B cell (primary cell): ENCODE measurements around the gene IL1RL2. TPM values are rescaled to one million over a fixed set of nuclear protein-coding genes. Genes with fewer than 3 reads are reported as not detected.

Experiments
- ATAC-seq: fragments of 200-7000 bp; cut with Tn5 transposase; one replicate; pipeline ENCODE4 v1.10.0; 2021; ENCODE audit warnings: low read depth, mild to moderate bottlenecking, moderate number of reproducible peaks, moderate library complexity
- CTCF ChIA-PET: fragments of 350-600 bp; sonication (Branson Sonifier 250); formaldehyde crosslinking; loops from one replicate; lab custom pipeline; 2021; ENCODE audit warnings: antibody characterized with exemption, inconsistent platforms; lab: Charles Lee
- POLR2A ChIA-PET: fragments of 350-600 bp; sonication (Branson Sonifier 250); formaldehyde crosslinking; loops from one replicate; lab custom pipeline; 2021; ENCODE audit warnings: antibody characterized with exemption; lab: Charles Lee
- DNase-seq: peaks from one replicate; pipeline ENCODE4 v3.0.0; 2013
- H2AFZ ChIP-seq: 2 replicates; pipeline ENCODE4 v1.6.1; 2012; ENCODE audit warnings: mild to moderate bottlenecking, low read depth, low read length; ENCODE audit not compliant: insufficient read depth, poor library complexity, severe bottlenecking
- H3K27ac ChIP-seq, 2 donors: 1 replicate in 1 of 2; 2 replicates in 1 of 2; pipeline ENCODE4 v1.5.1; 2012 to 2013; ENCODE audit warnings: low read length in 2 of 2, mild to moderate bottlenecking in 2 of 2, moderate library complexity in 1 of 2
- H3K27me3 ChIP-seq, 4 experiments: fragments of 200-600 bp in 1 of 4; sonication (generic) in 1 of 4; replicated peaks in 1 of 4; 1 replicate in 2 of 4; 2 replicates in 2 of 4; pipeline versions ENCODE4 v1.6.1 to v1.7.0; 2013 to 2016; ENCODE audit warnings: low read length in 3 of 4, mild to moderate bottlenecking in 2 of 4, mixed read lengths in 1 of 4, moderate library complexity in 1 of 4; ENCODE audit not compliant: insufficient read depth in 4 of 4, control insufficient read depth in 3 of 4; ENCODE audit errors: control extremely low read depth in 1 of 4
- H3K36me3 ChIP-seq, 2 experiments: replicated peaks in 1 of 2; 1 replicate in 1 of 2; 2 replicates in 1 of 2; pipeline versions ENCODE4 v1.6.1 to v1.7.1; 2013; ENCODE audit warnings: low read length in 1 of 2; ENCODE audit not compliant: insufficient read depth in 2 of 2, control insufficient read depth in 1 of 2; ENCODE audit errors: control extremely low read depth in 1 of 2, extremely low read depth in 1 of 2
- H3K4me1 ChIP-seq, 2 donors: fragments of 200-600 bp in 1 of 2; sonication (generic) in 1 of 2; 1 replicate in 1 of 2; 2 replicates in 1 of 2; pipeline versions ENCODE4 v1.5.1 to v1.6.1; 2013 to 2017; ENCODE audit warnings: low read length in 2 of 2; ENCODE audit not compliant: control insufficient read depth in 2 of 2, insufficient read depth in 2 of 2
- H3K4me2 ChIP-seq: replicated peaks from 2 replicates; pipeline ENCODE3; 2012; ENCODE audit warnings: mild to moderate bottlenecking, low read depth, low read length; ENCODE audit not compliant: poor library complexity, severe bottlenecking
- H3K4me3 ChIP-seq, 5 experiments: fragments of 200-600 bp in 1 of 5; sonication (generic) in 1 of 5; 1 replicate in 3 of 5; 2 replicates in 2 of 5; pipeline versions ENCODE4 v1.5.1 to v1.7.0; 2011 to 2016; ENCODE audit warnings: low read length in 4 of 5, mild to moderate bottlenecking in 4 of 5, low read depth in 2 of 5, control low read depth in 1 of 5, moderate library complexity in 1 of 5; ENCODE audit not compliant: insufficient read depth in 1 of 5; ENCODE audit errors: control extremely low read depth in 1 of 5, extremely low read depth in 1 of 5
- H3K79me2 ChIP-seq: fragments of 200-600 bp; sonication (generic); one replicate; pipeline ENCODE4 v1.6.0; 2016; ENCODE audit warnings: low read length; ENCODE audit not compliant: control insufficient read depth, insufficient read depth
- H3K9ac ChIP-seq: fragments of 200-600 bp; sonication (generic); 2 replicates; pipeline ENCODE4 v1.6.1; 2017; ENCODE audit warnings: mild to moderate bottlenecking, low read length, moderate library complexity
- H3K9me3 ChIP-seq, 3 donors: one replicate each; pipeline versions ENCODE4 v1.6.1 to v1.7.1; 2013; ENCODE audit warnings: low read length in 2 of 3; ENCODE audit not compliant: control insufficient read depth in 2 of 3, insufficient read depth in 1 of 3; ENCODE audit errors: control extremely low read depth in 1 of 3
- H4K20me1 ChIP-seq: 2 replicates; pipeline ENCODE4 v1.6.0; 2012; ENCODE audit warnings: mild to moderate bottlenecking, low read length; ENCODE audit not compliant: insufficient read depth, control insufficient read depth, poor library complexity, severe bottlenecking
- H3K27ac Mint-ChIP-seq: one replicate; pipeline ENCODE4 v1.8.0; 2021; ENCODE audit warnings: mixed read lengths
- H3K27me3 Mint-ChIP-seq: one replicate; pipeline ENCODE4 v1.8.0; 2021; ENCODE audit warnings: mixed read lengths
- H3K4me1 Mint-ChIP-seq: one replicate; pipeline ENCODE4 v1.8.0; 2021; ENCODE audit warnings: mixed read lengths
- H3K4me3 Mint-ChIP-seq: one replicate; pipeline ENCODE4 v1.8.0; 2021; ENCODE audit warnings: mixed read lengths
- H3K9me3 Mint-ChIP-seq: one replicate; pipeline ENCODE4 v1.8.0; 2022; ENCODE audit warnings: mixed read lengths; ENCODE audit not compliant: insufficient read depth
- CTCF ChIP-seq: fragments of 200-600 bp; IDR thresholded peaks from one replicate; pipeline ENCODE4 v1.8.0; 2022; ENCODE audit warnings: antibody characterized with exemption, mild to moderate bottlenecking
- EZH2 ChIP-seq: IDR thresholded peaks from 2 replicates; pipeline ENCODE4 v1.6.1; 2012; ENCODE audit warnings: borderline replicate concordance, low read depth, mild to moderate bottlenecking, moderate library complexity, low read length; ENCODE audit not compliant: insufficient read depth, poor library complexity, severe bottlenecking
- WGBS: methylation state at CpG from one replicate; pipeline ENCODE4 v1.1.5; 2013; ENCODE audit warnings: missing lambda C conversion rate; ENCODE audit not compliant: insufficient coverage; 5-methylcytosine and 5-hydroxymethylcytosine counted together
- intact Hi-C: fragments of 100-400 bp; cut with micrococcal nuclease; formaldehyde crosslinking; loops from one replicate; pipeline ENCODE4 v1.10.0; 2022
- polyA plus RNA-seq: library from polyadenylated mRNA; depleted of rRNA; stranded (reverse); fragments of >200 nt; gene quantifications from 2 replicates; pipeline ENCODE4 v1.2.3, GENCODE V29; 2012
- total RNA-seq, 2 donors: library from RNA; stranded (reverse); fragments of 120-200 nt in 1 of 2; gene quantifications; 1 replicate in 1 of 2; 2 replicates in 1 of 2; pipeline versions ENCODE4 v1.2.3 to v1.2.4, GENCODE V29; 2013 to 2022

The IL1RL2 gene
- total and polyA plus RNA-seq, 2 donors (not counting 1 experiment from before 2014, with no cell fraction given), result not detected

GRCh38 chr2:102204638-102205037 lies 17.8 kb downstream of the IL1RL2 start:
- Mint-ChIP-seq H3K4me1 (no peaks in the 10 kb centered on the region), H3K9me3 (peaks cover 10% of the 10 kb centered on the region), H3K27me3 (peaks cover 24% of the 10 kb centered on the region), H3K4me3 (no peak overlapping the region), H3K27ac (no peak overlapping the region)
- H2AFZ ChIP-seq, result no peak overlapping the region
- intact Hi-C loops, result no loop called here
- CTCF ChIA-PET, result no interaction called here
- ATAC-seq, result no peak
- H3K27ac ChIP-seq, result no peak overlapping the region
- no peaks in the 10 kb centered on the region for H4K20me1 ChIP-seq
- POLR2A ChIA-PET, result no interaction called here
- H3K36me3 ChIP-seq, result no peaks in the 10 kb centered on the region
- H3K9me3 ChIP-seq, result peaks cover 0 to 3% (median 0%) of the 10 kb centered on the region in 3 donors
- H3K9ac ChIP-seq, result no peak overlapping the region
- TF ChIP-seq EZH2 (no peak), CTCF (no peak)
- no peaks in the 10 kb centered on the region for H3K79me2 ChIP-seq
- no peak overlapping the region for H3K4me3 ChIP-seq
- H3K27me3 ChIP-seq, result peaks cover 0 to 4% (median 0%) of the 10 kb centered on the region in 4 experiments
- no peak overlapping the region for H3K4me2 ChIP-seq
- no peaks in the 10 kb centered on the region for H3K4me1 ChIP-seq
- no peak for DNase-seq

- intact Hi-C loops, result no loop called here
- TF ChIP-seq CTCF (no peak), EZH2 (no peak)
- no peak overlapping the region for H3K27ac ChIP-seq
- no peak overlapping the region for H3K4me2 ChIP-seq
- no peak overlapping the region for H2AFZ ChIP-seq
- ChIA-PET CTCF (no interaction called here), POLR2A (no interaction called here)
- peaks cover 17% of the 10 kb centered on the region for H3K27me3 Mint-ChIP-seq
- no peaks in the 10 kb centered on the region for H3K79me2 ChIP-seq
- H3K9me3 ChIP-seq, result peaks cover 0 to 3% (median 0%) of the 10 kb centered on the region in 3 donors
- H3K9me3 Mint-ChIP-seq, result peaks cover 10% of the 10 kb centered on the region
- ATAC-seq (no peak), DNase-seq (no peak)
- no peaks in the 10 kb centered on the region for H3K4me1 Mint-ChIP-seq
- H3K36me3 ChIP-seq, result no peaks in the 10 kb centered on the region
- H3K4me1 ChIP-seq, result no peaks in the 10 kb centered on the region
- H4K20me1 ChIP-seq, result no peaks in the 10 kb centered on the region
- H3K4me3 Mint-ChIP-seq, result no peak overlapping the region
- WGBS, result 75% methylated on average over 5 of the region's 5 CpGs
- peaks cover 0 to 4% (median 0%) of the 10 kb centered on the region in 4 experiments for H3K27me3 ChIP-seq
- H3K4me3 ChIP-seq, result no peak overlapping the region
- H3K27ac Mint-ChIP-seq, result no peak overlapping the region
- no peak overlapping the region for H3K9ac ChIP-seq
Measured at GRCh38 chr2:102206666-102207341, 20.0 kb downstream of the IL1RL2 start.
